ENCODE data around the gene CDKAL1.
A peak's percentile ranks its signal among the peaks of the same experiment; 100 is the strongest.
"Not testable (repeated sequence)": the region's sequence is repeated elsewhere in the genome, so short reads cannot be mapped to it uniquely, and the experiment has no call there.

The CDKAL1 gene

DNA sequence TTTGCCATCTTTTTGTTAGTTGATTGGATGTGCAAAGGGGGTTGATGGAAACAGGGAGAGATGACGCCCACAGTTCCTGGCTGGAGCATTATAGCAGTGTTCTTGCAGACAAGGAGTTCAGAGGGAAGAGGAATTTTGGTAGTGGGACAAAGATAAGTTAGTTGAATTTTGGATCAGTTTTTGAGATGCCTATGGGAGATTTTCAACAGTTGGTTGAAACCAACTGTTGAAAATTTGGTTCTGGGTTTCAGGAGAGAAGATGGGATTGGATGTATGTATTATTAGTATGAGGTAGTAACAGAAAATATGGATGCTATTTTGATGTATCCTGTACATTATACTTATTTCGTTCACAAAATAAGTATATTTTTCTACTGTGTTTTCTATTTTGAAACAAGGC is 274.2 kb downstream of the CDKAL1 start:
- DNase-seq, result no peak

DNA sequence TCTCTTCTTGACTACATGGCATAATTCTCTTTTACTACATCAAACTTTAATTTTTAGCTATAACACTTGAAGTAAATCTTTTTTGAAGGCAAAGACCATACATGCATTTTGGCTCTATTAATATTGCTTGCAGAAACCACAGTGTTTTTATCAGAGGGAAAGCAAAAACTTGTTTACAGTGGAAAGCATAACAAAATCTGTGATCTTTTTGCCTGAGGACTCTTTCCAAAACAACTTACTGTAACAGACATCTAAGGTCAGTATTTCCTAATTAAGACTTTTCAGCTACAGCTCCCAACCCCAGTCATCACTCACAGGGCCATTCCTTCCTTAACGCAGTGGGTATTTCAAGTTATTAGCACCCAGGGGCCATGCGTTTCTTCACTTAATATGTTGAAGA is 274.7 kb downstream of the CDKAL1 start:
- no peak for DNase-seq

DNA sequence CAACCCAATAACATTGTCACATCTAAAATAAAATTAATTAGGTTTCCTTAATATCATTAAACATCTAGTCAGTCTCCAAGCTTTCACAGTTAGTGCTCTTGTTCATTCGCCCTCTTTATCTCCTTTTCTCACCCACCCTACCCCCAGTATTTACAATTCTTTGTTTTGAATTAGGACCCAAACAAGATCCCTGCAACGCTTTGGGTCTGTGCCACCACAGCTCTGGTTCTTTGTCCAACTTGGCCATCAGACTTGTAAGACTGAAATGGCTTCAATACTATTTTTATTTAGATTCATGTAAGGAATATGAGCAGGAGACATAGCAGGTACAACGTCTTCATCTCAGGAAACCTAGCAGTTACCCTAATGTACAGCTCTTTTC is 276.5 kb downstream of the CDKAL1 start:
- DNase-seq, result no peak

DNA sequence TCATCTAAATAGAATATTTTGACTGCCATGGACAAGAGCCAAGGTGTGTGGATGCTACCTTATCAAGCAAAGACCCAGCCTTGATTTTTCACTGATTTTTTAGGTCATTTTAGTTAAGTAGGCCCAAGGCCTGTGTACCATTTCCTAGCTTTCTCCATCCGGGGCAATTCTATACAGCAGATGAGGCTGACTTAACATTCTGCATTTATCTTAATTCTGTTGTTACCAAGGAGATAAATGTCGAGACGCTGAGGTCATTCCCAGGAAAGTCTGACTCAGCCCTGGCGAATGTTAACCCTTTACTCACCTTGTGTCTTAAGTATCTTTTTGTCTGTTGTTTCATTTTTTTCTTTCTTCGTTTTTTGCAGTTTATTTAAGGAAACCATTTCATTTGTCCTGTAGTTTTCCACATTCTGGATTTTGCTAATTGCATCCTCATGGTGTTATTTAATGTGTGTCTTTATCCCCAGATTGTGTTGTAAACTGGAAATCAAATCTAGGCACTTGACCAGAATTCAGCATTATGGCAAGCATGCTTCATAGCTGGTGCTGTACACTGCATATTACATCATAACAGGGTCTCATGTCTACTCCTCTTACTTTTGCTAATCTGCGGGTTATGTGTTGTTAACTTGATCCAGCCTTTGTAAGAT is 277.0 kb downstream of the CDKAL1 start:
- no peak for DNase-seq

DNA sequence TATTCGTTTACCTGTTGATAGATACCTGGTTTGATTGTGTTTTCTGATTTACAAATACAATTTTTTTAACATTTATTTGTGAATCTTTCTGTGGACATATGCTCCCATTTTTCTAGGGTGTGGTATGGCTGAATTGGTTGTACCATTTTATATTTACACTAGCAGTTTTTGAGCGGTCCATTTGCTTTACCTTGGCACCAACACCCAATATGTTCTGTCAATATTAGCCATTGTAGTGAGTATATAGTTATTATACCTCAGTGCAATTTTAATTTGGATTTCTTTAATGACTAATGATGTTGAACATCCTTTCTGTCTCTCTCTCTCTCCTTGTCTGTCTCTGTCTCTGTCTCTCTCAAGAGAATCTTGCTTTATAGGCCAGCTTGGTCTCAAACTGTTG is 278.5 kb downstream of the CDKAL1 start:
- DNase-seq, result no peak

DNA sequence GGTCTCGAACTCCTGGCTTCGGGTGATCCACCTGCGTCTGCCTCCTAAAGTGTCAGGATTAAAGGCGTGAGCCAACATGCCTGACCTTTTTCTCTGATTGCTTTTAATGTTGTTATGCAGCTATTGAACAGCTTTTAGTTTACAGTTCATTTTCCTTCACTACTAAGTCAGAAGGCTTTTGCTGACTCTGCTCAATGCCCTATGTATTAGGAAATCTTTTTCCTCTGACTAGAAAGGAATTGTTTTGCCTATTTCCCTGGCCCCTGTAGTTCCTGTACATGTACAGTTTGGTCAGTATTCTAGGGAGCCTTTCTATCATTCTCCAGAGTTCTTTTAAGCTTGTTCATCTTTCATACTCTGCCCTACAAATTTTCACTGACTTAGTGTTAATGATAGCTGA is 280.2 kb downstream of the CDKAL1 start:
- no peak for DNase-seq

DNA sequence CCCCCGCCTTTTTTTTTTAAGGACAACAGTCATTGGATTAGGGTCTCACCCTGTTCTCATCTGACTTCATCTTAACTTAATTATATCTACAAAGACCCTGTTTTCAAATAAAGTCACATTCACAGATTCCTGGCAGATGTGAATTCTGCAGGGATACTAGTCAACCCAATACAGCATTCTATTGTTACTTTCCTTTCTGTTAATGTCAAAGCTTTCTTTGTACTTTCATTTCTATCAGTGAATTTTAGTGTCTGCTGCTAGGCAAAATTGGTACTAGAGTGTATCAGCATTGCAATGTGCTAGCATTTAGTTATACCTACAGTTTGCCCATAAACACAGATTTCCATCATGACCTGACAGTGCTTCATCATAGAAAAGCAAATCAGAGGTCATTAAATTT is 281.9 kb downstream of the CDKAL1 start:
- DNase-seq, result no peak

DNA sequence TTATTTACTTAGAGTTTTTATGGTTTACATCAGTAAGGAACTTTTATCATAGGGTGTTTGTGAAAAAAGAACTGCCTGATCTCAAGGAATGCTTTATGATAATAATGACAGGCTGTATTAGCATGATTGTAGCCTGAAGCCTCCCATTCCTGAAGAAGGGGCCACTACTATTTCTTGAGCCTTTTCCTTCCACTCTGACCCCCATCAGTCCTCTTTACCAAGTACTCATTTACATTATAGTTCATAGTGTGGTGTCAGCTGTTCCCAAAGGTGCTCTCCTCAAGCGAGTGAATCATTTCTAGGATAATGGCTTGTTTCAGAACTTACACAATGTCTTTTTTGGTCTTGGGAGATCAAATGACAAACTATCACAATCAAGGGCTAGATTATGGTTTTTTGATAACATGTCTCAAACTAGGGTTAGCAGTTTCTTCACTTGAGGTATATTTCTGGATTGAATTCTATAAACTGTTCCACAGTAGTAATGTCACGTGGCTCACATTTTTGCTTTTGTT is 283.6 kb downstream of the CDKAL1 start:
- no peak for DNase-seq

DNA sequence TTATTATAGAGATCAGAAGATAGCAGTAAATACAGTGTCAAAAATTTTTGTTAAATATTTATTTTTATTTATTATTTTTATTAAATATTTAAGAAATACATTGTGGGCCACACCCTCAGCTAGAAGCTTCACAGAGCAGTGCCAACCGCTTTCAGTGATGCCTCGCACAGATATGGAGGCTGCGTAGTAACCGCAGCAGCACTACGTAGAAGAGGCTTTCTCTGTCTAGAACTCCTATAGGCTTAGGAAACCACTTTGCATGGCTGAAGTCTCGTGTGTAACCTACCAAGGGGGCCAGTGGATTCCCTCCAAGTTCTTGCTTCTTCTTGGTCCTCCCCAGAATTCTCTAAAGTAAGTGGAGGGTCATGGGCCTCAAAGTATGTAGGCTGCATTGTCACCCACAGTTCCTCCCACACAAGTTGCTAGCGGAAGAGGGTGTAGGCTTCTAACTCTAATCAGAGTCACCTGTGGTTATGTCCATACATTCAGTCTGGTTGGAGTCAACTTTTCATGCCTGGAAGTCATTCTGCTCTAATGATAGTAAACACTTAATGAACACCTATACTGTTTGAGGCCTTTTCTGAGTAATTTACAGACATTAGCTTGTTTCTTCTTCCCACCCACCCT is 285.6 kb downstream of the CDKAL1 start:
- DNase-seq, result no peak

DNA sequence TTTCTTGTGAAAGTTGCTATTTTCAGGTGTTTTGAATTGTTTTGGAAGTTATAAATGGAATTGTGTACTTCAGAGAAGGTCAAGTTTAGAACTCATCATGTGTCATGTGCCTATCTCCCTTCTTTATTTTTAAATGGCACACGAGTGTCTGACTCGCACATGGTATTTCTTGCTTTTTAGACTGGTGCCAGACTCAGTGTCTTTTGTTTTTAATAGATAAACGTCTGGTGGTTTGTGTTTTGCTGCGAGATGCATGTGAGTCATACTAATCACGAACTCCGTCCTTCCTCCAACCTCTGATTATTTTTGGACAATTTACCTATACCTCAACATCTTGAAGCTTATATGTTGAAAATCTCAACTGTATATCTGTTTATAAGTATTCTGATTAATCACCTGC is 292.1 kb downstream of the CDKAL1 start:
- no peak for DNase-seq

DNA sequence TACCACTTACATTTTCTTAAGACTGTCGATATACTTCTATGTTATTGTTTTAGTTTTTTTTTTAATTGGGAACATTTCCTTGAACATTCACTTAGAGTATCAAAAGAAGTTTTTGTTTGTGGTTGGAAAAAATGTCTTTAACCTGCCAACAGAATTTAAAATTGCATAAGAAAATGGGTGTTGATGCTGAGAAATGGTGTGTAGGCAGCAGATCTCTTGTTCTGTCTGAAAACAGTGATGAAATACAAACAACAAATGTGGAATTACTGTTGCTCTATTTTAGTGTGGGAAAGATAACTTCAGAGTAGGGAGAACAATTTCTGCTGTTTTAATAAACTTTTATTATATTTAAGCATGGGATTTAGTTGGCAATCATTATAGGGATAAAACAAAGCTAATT is 293.5 kb downstream of the CDKAL1 start:
- DNase-seq, result no peak

DNA sequence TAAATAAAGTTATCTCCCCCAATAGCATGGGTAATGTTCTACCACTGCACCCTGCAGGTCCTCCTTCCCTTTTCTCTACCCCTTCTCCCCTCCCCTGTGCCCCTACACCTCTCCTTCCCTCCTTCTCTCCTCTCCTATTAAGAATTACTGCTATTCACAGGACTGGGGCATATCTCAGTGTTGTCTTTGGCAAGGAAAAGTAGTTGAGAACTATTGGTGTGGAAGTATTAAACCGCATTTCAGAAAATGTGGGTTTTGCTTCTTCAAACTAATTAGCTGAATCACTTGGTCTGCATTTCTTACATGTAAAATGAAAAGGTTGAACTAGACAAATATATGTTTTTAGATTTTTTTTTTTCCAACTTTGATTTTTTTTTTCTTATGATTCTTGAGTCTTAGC is 296.3 kb downstream of the CDKAL1 start:
- DNase-seq, result no peak

DNA sequence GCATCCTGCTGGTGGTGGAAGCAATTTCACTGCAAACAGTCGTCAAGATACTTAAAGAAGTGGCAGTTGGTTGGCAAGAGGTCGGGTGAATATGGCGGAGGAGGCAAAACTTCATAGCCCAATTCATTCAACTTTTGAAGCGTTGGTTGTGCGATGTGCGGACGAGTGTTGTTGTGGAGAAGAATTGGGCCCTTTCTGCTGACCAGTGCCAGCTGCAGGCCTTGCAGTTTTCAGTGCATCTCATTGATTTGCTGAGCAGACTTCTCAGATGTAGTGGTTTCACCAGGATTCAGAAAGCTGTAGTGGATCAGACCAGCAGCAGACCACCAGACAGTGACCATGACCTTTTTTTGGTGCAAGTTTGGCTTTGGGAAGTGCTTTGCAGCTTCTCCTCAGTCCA is 297.0 kb downstream of the CDKAL1 start:
- not testable (repeated sequence) for DNase-seq

DNA sequence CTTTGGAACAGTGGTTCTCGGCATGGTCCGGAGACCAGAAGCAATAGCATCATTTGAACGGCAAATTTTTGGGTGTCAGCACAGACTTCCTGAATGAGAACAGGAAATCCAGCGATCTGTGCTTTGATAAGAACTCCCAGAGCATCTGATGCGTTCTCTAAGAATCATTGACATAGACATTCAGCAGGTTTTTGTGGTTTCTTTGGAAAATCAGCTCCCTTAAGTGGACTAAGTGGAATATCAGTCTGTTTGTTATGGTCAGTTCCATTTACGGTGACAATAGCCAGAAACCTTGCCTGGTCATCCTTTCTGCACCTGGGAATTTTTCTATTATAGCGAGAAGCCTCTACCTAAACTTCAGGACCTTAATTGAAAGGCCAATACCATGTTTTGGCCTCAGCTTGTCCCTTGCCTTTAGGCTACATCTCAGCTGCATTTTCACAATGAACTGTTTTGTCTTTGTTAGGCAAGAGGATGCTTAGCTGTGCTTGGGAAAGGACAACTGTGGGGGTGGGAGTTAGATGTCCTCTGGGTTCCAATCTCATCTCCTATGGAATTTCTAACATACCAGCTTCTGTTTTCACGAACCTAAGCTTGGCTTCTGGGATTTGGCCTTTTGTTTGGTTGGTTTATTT is 299.7 kb downstream of the CDKAL1 start:
- no peak for DNase-seq

DNA sequence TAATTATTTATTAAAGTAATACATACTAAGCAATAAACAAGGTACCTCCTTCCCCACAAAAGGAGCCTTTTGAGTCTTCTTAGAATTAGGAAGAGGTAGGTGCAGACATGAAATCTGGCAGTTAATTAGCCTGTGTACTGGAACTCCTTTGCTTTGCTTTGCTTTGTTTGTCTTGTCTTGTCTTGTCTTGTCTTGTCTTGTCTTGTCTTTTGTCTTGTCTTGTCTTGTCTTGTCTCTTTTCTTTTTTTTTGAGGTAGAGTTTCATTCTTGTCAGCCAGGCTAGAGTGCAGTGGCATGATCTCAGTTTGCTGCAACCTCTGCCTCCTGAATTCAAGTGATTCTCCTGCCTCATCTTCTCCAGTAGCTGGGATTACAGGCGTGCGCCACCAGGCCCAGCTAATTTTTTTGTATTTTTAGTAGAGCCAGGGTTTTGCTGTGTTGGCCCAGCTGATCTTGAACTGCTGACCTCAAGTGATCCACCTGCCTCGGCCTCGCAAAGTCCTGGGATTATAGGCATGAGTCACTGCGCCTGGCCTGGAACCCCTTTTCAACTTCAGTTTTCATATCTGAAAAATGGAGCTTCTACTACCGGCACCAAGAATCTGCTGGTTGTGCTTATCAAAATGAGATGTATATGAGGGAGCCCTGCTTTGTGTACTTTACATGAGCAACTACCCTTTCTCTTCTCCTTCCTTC is 301.2 kb downstream of the CDKAL1 start:
- DNase-seq, result no peak

DNA sequence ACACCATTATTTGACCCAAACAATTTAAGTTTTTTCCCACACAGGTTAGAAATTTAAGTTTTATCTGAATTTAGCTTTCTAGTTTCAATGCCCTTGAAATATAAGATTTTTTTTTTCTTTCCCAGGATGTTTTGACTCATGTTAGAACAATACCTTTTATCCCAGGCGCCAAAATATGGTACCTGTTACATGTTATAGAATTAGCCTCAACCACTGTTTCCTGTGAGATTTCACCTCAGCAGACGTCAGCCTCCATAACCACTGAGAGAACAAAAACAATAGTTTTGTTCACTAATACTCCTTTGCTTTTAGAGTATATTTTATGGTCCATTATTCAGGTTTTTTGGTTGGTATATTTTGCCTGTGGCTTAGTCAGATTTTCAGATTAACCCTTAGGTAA is 302.9 kb downstream of the CDKAL1 start:
- DNase-seq, result no peak

DNA sequence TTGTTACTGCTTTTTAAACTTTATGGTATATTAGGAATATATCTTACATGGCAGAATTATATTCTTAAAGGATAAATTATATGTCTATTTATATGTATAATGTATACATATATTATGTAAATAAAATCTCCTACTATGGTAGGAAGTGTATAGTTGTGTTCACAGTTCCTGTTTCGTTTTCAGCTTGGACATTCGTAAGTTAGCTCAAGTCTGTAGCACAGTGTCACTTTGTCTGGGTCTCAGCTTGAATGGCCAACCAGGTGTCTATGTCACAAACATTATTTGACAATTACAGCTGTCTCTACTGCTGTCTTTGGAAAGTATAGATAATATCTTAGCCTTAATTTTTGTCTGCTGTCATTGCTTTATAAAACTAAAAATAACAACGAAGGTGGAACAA is 303.9 kb downstream of the CDKAL1 start:
- no peak for DNase-seq

DNA sequence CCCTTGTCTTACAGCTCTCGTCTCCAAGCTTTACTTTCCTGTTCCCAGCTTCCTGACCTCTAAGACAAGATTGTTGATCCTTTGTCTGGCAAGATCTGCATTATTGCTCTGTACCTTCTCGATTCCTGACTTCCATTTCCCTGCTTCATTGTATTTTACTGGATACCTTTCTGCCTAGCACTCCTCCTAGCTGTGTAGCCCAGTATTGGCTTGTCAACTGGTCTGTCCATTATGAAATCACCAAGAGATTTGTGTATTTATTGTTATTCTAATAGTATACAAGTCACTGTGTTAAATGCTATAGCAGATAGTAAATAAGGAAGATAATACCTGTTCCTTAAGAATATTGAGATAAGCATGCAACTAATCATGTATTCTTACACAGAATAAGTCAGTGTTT is 305.4 kb downstream of the CDKAL1 start:
- no peak for DNase-seq

DNA sequence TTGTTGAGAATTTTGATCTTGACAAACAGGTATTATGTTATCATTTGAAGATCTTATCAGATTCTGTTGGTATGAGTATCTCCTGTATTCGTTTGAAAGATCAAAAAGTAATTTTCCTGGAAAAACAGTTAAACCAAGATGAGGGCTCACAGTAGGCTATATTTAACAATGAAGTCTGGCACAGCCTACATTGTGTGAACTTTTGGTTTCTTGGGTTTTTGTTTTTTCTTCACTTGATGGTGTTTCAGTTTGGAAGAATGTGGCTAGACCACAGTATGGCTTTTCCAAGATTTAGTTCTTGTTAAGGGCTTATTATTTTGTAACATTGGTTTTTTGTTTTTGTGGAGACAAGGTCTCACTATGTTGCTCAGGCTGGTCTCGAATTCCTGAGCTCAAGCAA is 306.4 kb downstream of the CDKAL1 start:
- no peak for DNase-seq

DNA sequence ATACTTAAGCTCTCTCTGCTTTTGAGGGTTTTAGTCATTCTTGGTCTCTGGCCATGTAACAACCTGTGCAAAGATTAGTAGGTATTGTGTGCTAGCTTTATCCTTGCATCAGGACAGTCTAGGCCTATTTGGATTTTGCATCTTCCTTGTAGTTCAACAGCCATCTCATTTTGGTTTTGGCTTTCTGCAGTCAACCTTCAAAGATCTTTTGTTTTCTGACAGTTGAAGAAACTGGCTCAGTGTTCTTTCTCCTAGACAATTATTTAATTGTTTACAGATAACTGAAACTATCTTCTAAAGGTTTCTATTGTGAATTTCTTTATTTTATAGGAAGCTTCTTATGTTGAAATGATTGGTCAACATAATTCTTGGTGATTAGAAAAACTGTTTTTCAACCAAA is 307.5 kb downstream of the CDKAL1 start:
- DNase-seq, result peak in 1 of 2 donors; percentile 57

DNA sequence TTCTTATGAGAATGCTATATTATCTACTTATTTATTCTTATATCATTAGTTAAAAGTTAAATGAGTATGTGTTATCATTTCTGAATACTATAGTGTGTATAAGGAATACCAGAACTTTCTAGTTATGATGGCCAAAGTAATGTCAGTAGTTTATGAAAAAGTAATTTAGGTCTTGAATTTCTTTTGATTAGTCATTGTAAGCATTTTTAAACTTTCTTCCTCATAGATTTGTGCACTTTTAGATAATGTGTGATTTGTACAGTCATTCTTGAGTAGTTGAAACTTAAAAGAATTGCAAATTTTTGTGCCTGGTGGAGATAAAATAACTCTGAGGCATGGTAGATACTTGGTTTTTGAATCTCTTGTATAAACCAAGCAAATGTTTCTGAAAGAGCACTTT is 311.3 kb downstream of the CDKAL1 start:
- no peak for DNase-seq

DNA sequence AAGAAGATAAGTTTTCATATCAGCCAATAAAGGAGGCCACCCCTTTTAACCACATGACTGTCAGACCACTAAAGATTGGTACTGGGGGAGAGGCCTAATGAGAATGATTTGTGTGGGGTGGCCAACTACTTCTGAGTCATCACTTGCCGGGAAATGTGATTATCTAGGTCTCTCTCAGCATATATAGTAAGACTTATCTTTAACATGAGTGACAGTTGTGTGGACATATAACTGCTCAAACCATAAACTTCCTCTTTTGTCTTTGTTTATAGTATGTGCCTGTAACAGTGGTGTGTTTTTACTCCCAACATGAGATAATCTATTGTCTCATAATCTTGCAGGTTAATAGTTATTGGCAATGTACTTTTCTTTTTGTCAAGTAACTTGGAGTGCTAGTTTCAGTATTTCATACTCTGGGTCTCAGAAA is 312.4 kb downstream of the CDKAL1 start:
- no peak for DNase-seq

DNA sequence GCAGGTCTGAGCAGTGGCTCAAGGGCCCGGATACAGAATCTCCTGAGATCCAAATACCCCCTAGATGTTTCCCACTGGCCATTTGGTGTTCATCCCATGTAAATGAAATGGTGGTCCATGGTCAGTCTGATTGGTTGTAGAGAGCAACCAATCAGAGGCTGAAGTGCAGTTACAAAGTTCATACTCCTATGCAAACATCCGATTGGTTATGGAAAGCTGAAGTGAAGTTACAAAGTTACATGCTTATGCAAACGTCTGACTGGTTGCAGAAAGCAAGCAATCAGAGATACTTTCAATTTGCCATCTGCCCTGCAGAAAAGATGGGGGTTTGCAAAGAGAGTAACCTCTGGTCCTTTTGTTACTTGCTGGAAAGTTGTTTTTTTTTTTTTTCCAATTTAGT is 313.6 kb downstream of the CDKAL1 start:
- DNase-seq, result no peak
